ENCODE data around the gene FNDC3B. TPM values are rescaled to one million over a fixed set of nuclear protein-coding genes. Genes with fewer than 3 reads are reported as not detected.

Gene FNDC3B
- total and polyA plus RNA-seq, 3 donors from 2014 or later = 24.2 to 63.5 (median 57.7) TPM

- TF ChIP-seq CTCF (IDR thresholded peaks at IDR 0.05) (no peak), POLR2A (IDR thresholded peaks at IDR 0.05) (no peak)
- Histone ChIP-seq H3K9me3 (no peaks in the 10 kb centered on the region), H3K4me1 (peaks cover 12% of the 10 kb centered on the region), H3K27ac (no peak overlapping the region), H3K4me3 (no peak overlapping the region), H3K36me3 (ENCODE audit: low read depth, missing control alignments) (no peaks in the 10 kb centered on the region), H3K27me3 (no peaks in the 10 kb centered on the region)
- DNase-seq = no peak
- intact Hi-C loops (cut with DNase I; ENCODE audit: low total_unique reads) = no loop called here
Observed at GRCh38 chr3:172047567-172048115, 8.3 kb downstream of the FNDC3B start.

- intact Hi-C loops (cut with DNase I; ENCODE audit: low total_unique reads) = no loop called here
- Histone ChIP-seq H3K36me3 (ENCODE audit: low read depth, missing control alignments) (no peaks in the 10 kb centered on the region), H3K9me3 (no peaks in the 10 kb centered on the region), H3K27ac (no peak overlapping the region), H3K4me1 (peaks cover 7% of the 10 kb centered on the region), H3K4me3 (no peak overlapping the region), H3K27me3 (no peaks in the 10 kb centered on the region)
- TF ChIP-seq CTCF (IDR thresholded peaks at IDR 0.05) (no peak), POLR2A (IDR thresholded peaks at IDR 0.05) (no peak)
- 92 to 99% methylated on average over 2 of the region's 2 CpGs for WGBS, 2 donors
- DNase-seq = no peak
Observed at GRCh38 chr3:172048599-172048998, 9.2 kb downstream of the FNDC3B start.

- no peaks in the 10 kb centered on the region for H3K9me3 ChIP-seq
- no peak overlapping the region for H3K4me3 ChIP-seq
- H3K36me3 ChIP-seq (ENCODE audit: low read depth, missing control alignments) = no peaks in the 10 kb centered on the region
- WGBS, 2 donors = 89 to 94% methylated on average over 3 of the region's 3 CpGs
- no peak for DNase-seq
- no peaks in the 10 kb centered on the region for H3K4me1 ChIP-seq
- no peak for TF ChIP-seq POLR2A (IDR thresholded peaks at IDR 0.05)
- no peak for TF ChIP-seq CTCF (IDR thresholded peaks at IDR 0.05)
- no peak overlapping the region for H3K27ac ChIP-seq
- no peaks in the 10 kb centered on the region for H3K27me3 ChIP-seq
- intact Hi-C loops (cut with DNase I; ENCODE audit: low total_unique reads) = no loop called here
Observed at GRCh38 chr3:172051310-172051956, 12.1 kb downstream of the FNDC3B start.

GRCh38 chr3:172051957-172052354, 12.6 kb downstream of the FNDC3B start:
- intact Hi-C loops (cut with DNase I; ENCODE audit: low total_unique reads) = no loop called here
- no peak for TF ChIP-seq POLR2A (IDR thresholded peaks at IDR 0.05)
- TF ChIP-seq CTCF (IDR thresholded peaks at IDR 0.05) = no peak
- H3K4me3 ChIP-seq = no peak overlapping the region
- H3K9me3 ChIP-seq = no peaks in the 10 kb centered on the region
- no peaks in the 10 kb centered on the region for H3K27me3 ChIP-seq
- DNase-seq = no peak
- peaks cover under 1% of the 10 kb centered on the region for H3K4me1 ChIP-seq
- 97 to 98% methylated on average over 5 of the region's 5 CpGs for WGBS, 2 donors
- no peaks in the 10 kb centered on the region for H3K36me3 ChIP-seq (ENCODE audit: low read depth, missing control alignments)
- no peak overlapping the region for H3K27ac ChIP-seq

GRCh38 chr3:172052405-172052804, 13.0 kb downstream of the FNDC3B start:
- WGBS, 2 donors = 85 to 96% methylated on average over 2 of the region's 2 CpGs
- Histone ChIP-seq H3K36me3 (ENCODE audit: low read depth, missing control alignments) (no peaks in the 10 kb centered on the region), H3K27me3 (no peaks in the 10 kb centered on the region), H3K4me3 (no peak overlapping the region), H3K9me3 (no peaks in the 10 kb centered on the region), H3K4me1 (peaks cover 5% of the 10 kb centered on the region), H3K27ac (no peak overlapping the region)
- no peak for TF ChIP-seq CTCF (IDR thresholded peaks at IDR 0.05)
- TF ChIP-seq POLR2A (IDR thresholded peaks at IDR 0.05) = no peak
- no peak for DNase-seq
- intact Hi-C loops (cut with DNase I; ENCODE audit: low total_unique reads) = no loop called here

Data from testis (tissue), 3 donors.